A673 (cell line): ENCODE data around the gene SSBP2.

ENCODE experiments used
- CTCF ChIP-seq: fragments of 300-800, 200-600 bp; sonication (generic); conservative IDR thresholded peaks from 2 replicates; pipeline ENCODE4 v1.5.1; 2017; ENCODE audit warnings: low read depth, mild to moderate bottlenecking, antibody characterized with exemption, low read length, moderate library complexity, mixed read lengths
- EZH2 ChIP-seq: fragments of 200-600 bp; sonication (generic); IDR thresholded peaks from 2 replicates; pipeline ENCODE4 v1.6.1; 2017; ENCODE audit warnings: borderline replicate concordance, low read depth, mild to moderate bottlenecking, mixed read lengths, antibody characterized with exemption, low read length; ENCODE audit not compliant: poor library complexity, severe bottlenecking

DNA sequence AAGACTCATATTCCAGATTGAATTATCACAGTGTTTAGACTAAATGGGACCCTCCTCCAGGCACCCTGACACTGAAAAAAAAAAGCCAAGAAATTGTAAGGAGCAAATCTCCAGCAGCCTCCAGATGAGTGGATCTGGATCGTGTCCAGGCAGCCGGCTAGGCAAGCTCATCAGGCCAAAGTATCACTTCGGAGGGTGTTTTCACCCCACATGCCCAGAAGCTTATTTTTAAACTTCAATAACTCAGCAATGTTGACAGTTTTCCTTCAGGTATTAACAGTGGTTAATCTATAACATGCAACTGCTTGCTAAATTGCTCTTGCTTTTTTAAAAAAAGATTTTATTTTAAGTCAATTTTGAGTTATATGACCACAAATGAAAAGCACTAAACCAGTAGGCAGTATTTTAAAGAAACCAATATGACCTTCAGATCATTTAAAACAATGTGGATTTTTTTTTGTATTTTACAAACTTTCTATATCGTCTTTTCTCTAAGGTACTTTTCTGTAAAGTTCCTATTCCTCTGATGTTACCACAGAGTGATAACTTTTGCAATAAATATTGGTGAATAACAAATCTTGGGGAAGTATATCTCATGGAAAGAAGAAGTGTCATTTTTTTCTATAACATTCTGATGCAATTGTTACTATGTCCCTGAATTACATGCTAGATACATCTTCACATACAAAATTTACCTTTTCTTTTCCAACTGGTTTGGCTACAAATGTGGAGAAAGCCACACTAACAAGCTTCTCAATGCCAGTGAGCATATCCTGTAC is 387.6 kb downstream of the SSBP2 start:
- no peak for TF ChIP-seq CTCF
- no peak for TF ChIP-seq EZH2
